ENCODE measurements around the gene PRR29. TPM values are rescaled to one million over a fixed set of nuclear protein-coding genes. Genes with fewer than 3 reads are reported as not detected.

Gene PRR29
- total and polyA plus RNA-seq, 2 donors (not counting 3 experiments of a cell fraction or from before 2014, with no cell fraction given), result 0.39 to 1.2 TPM

DNA sequence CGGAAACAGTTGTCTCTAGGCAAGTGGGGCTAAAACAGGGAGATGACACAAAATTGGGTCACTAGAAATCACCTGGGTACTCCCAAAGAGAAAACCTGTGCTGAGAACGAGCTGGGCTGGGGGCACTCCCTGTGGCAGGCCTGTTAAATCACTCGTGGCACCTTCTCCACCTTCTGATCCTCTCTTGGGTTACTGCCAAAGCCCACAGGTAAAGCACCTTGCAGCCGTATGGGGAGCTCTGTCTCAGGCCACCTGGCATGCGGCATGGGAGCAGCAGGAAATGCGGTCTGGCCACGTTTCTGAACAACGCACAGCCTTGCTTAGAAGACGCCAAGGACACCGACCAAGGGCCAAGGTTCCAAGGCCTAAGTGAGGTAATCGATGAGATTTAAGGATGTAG is 43.8 kb downstream of the PRR29 start:
- POLR2A ChIA-PET, result no interaction called here
- FAIRE-seq (no peak), DNase-seq (ENCODE audit: low read depth, low spot score) (no peak)
- no peaks in the 10 kb centered on the region for H4K20me1 ChIP-seq (replicated peaks; ENCODE audit: control insufficient read depth, extremely low read depth, insufficient read depth, low read length)
- CTCF ChIA-PET, result interaction anchor here (0.8 to 3.9 kb wide), 7 partner anchors 8 to 92 kb away, joined by 3 to 24 read pairs (median 7); no protein-coding TSS in a partner anchor
- H3K79me2 ChIP-seq (ENCODE audit: control insufficient read depth, insufficient read depth, low read length), result no peaks in the 10 kb centered on the region
- H3K9me1 ChIP-seq (replicated peaks; ENCODE audit: control insufficient read depth, extremely low read depth, insufficient read depth, low read length), result no peaks in the 10 kb centered on the region
- no peak overlapping the region for H2AFZ ChIP-seq (ENCODE audit: low read depth, low read length)
- H3K27me3 ChIP-seq (ENCODE audit: control insufficient read depth in 2 of 2, insufficient read depth in 2 of 2, low read length in 2 of 2), result no peaks in the 10 kb centered on the region
- H3K4me3 ChIP-seq (replicated peaks in 1 of 3; ENCODE audit: insufficient read depth in 1 of 3, low read depth in 1 of 3, low read length in 3 of 3), result no peak overlapping the region
- TF ChIP-seq POLR2A (IDR thresholded peaks at IDR 0.05; ENCODE audit: low read depth, low read length) (no peak), EZH2 (IDR thresholded peaks at IDR 0.05; ENCODE audit: borderline replicate concordance, low read depth, low read length, severe bottlenecking) (no peak), MYC (IDR thresholded peaks at IDR 0.05; ENCODE audit: low read depth, low read length) (no peak), POLR2AphosphoS5 (IDR thresholded peaks at IDR 0.05; ENCODE audit: insufficient read depth, low read depth, low read length) (no peak), CTCF (IDR thresholded peaks at IDR 0.05; ENCODE audit: extremely low read depth in 1 of 2, insufficient read depth in 1 of 2, low read depth in 1 of 2, low read length in 2 of 2) (no peak)
- dilution Hi-C loops (cut with MboI; ENCODE audit: extremely low pct_ligation_motif_present, low sequenced_read_pairs) (loop anchor here (25.0 kb wide), 1 partner anchor 95 kb away; the partner anchor contains the start of gene ERN1), intact Hi-C loops (cut with micrococcal nuclease) (no loop called here)
- no peak overlapping the region for H3K27ac ChIP-seq (ENCODE audit: insufficient read depth, low read depth, low read length)
- no TSS peak for BruUV-seq (replicated peaks)
- no peaks in the 10 kb centered on the region for H3K4me1 ChIP-seq (ENCODE audit: control insufficient read depth, extremely low read depth, insufficient read depth, low read length)
- H3K9ac ChIP-seq (replicated peaks; ENCODE audit: extremely low read depth, insufficient read depth, low read length), result no peak overlapping the region
- H3K4me2 ChIP-seq (ENCODE audit: insufficient read depth, low read length), result no peak overlapping the region
- H3K9me3 ChIP-seq (replicated peaks; ENCODE audit: control insufficient read depth, insufficient read depth, low read length), result no peaks in the 10 kb centered on the region
- peaks cover 2 to 33% of the 10 kb centered on the region in 2 experiments for H3K36me3 ChIP-seq (ENCODE audit: control insufficient read depth in 2 of 2, extremely low read depth in 1 of 2, insufficient read depth in 2 of 2, low read length in 2 of 2)
